Stimulated activated CD4-positive, alpha-beta T cell treated with anti-CD3 and anti-CD28 coated beads, Interleukin-1b, Interleukin-23, amount 100 ng/mL, for 1 hour (primary cell): ENCODE measurements around the gene LECT2.

Experiments used
- DNase-seq, 2 donors: peaks; one replicate each; pipeline ENCODE4 v3.0.0-alpha.2; 2020; ENCODE audit warnings: low read depth in 2 of 2

LECT2 gene

DNA sequence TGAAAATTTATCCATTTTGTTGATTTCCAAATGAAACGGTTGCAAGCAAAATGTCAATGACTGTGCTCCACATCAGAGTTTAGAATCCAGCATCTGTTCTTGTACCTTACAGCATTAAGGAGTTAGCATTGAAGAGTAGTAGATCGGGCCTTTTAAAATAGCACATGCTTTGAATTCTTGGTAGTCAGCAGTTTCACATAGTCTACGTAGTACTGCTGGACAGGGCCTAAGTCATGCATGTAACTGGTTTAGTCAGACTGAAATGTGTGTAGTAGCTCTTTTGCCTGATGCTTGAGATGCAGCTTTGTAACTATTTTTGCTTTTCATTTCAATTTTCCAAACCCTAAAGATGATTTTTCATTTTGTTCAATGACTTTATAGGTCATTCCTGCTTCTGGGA lies 19.8 kb downstream of the LECT2 start:
- no peak for DNase-seq

- no peak for DNase-seq
Observed at GRCh38 chr5:135930949-135931295, 23.9 kb downstream of the LECT2 start.

GRCh38 chr5:135930029-135930948 lies 24.5 kb downstream of the LECT2 start:
- no peak for DNase-seq

DNA sequence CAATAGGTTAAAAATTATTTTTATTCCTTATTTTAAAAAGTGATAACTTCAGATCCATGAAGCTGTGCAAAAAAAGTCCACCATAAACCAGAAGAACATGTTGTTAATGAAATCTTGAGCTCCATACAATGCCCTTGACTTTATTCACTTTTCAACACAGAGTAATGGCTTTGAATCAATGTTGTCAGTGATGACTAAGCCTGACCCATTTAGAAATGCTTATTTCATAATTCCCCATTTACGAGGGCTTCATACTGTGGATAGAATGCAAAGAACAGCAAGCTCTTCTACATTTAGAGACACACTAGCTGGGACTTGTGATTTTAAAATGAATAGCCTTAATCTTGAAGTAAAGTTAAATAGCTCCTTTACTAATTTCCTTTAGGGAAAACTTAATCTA lies 33.4 kb downstream of the LECT2 start:
- DNase-seq: no peak

DNA sequence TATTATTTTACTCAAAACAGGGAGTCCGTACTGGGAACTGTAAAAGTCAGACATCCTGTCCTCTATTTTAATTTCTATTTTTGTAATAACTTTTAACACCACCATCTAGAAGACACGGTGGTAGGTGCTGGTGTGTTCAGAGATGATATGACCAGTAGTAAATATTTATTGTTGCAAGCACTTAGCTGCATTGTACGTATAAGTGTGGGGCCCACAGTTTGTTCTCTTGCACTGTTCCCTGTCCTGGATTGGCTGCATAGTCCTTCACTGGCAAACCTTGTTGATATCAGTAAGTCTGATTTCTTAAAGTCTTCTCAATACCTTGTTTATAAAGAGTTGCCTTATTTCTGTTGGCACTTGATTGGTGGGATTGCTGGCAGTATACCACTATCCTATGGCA lies 34.6 kb downstream of the LECT2 start:
- no peak for DNase-seq

DNA sequence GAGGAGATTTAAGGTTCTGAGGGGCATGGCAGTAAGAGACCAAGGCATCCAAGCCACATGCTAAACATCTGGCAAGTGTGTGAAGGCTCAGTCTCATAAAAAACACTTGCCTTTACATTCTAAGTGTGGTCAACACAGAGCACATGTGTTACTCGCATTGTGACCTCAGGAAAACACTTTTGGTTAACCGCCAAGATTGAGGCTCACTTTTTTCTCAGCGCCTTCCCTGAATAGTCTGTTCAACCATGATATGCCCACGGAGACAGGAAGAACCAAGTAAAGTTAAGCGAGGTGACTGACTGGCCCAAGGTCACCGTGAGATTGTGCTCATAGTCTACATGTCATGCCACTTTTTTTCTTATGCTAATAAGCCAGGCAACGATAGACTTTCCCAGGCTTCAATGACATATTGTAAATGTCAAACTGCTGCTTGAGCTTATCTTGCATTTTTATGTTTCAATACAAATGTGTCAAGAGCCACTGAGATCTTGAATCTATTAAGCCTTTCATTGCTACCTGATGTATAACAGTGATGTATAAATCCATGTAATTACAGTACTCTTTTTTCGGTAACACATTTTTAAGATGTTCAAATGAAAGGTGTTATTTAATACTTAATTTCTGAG lies 38.0 kb downstream of the LECT2 start:
- DNase-seq: no peak

DNA sequence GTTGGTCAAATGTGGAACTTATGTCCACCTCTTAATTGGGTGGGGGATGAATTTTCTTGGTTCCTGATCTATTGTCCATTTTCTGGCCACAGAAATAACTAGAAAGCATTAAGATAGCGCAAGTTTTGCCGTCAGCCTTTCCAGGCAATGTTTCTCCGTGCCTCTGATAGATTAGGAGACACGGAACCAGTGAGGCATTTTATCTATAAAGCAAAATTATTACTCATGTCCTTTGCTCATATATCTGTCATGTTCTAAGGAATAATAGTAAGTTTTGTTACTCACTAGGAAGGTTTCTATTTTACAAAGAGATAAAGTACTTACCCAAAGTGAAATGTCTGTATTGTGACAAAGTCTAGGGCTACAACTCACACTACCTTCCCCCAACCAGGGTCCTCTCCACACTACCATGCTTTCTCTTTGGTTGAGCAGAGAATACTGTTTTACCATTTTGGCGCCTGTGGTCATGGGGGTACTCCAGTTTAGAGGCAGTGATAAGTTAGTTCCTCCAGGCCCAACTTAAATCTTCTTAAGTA lies 39.2 kb downstream of the LECT2 start:
- DNase-seq: no peak

GRCh38 chr5:135913713-135914626 lies 40.8 kb downstream of the LECT2 start:
- DNase-seq: no peak

GRCh38 chr5:135905144-135905543 lies 49.6 kb downstream of the LECT2 start:
- DNase-seq: no peak

GRCh38 chr5:135901633-135902032 lies 53.1 kb downstream of the LECT2 start:
- no peak for DNase-seq

- no peak for DNase-seq
Observed at GRCh38 chr5:135900276-135900675, 54.5 kb downstream of the LECT2 start.

- no peak for DNase-seq
Observed at GRCh38 chr5:135898651-135899050, 56.1 kb downstream of the LECT2 start.
